Testis (tissue), 3 donors: ENCODE results near the gene IQSEC1. TPM values are rescaled to one million over a fixed set of nuclear protein-coding genes. Genes with fewer than 3 reads are reported as not detected.

ENCODE experiments used
- DNase-seq: peaks from one replicate; pipeline ENCODE4 v3.0.0-alpha.2; 2019
- H3K27ac ChIP-seq, 2 donors: fragments of 200-600 bp; sonication (generic); one replicate each; pipeline ENCODE4 v1.5.1; 2019
- H3K27me3 ChIP-seq: fragments of 200-600 bp; sonication (generic); one replicate; pipeline ENCODE4 v1.5.1; 2019
- H3K36me3 ChIP-seq: fragments of 200-600 bp; sonication (generic); one replicate; pipeline ENCODE4 v1.5.1; 2017; ENCODE audit warnings: low read depth; ENCODE audit errors: missing control alignments
- H3K4me1 ChIP-seq: fragments of 200-600 bp; sonication (generic); one replicate; pipeline ENCODE4 v1.5.1; 2019
- H3K4me3 ChIP-seq, 2 donors: fragments of 200-600 bp; sonication (generic); one replicate each; pipeline ENCODE4 v1.5.1; 2017 to 2019
- H3K9me3 ChIP-seq: fragments of 200-600 bp; sonication (generic); one replicate; pipeline ENCODE4 v1.5.1; 2017
- CTCF ChIP-seq, 3 experiments: fragments of 450-650 bp in 2 of 3; fragments of 200-600 bp in 1 of 3; sonication (generic) in 1 of 3; IDR thresholded peaks; one replicate each; pipeline ENCODE4 v1.5.1; 2016 to 2019; ENCODE audit warnings: antibody characterized with exemption in 3 of 3, mild to moderate bottlenecking in 2 of 3, moderate library complexity in 1 of 3
- POLR2A ChIP-seq: fragments of 450-650 bp; IDR thresholded peaks from one replicate; pipeline ENCODE4 v1.6.1; 2017; ENCODE audit warnings: antibody characterized with exemption, mild to moderate bottlenecking, moderate library complexity
- WGBS, 2 donors: methylation state at CpG; one replicate each; pipeline ENCODE4 v1.1.5; 2018; 5-methylcytosine and 5-hydroxymethylcytosine counted together
- intact Hi-C: fragments of 100-400 bp; cut with DNase I; formaldehyde crosslinking; loops from one replicate; pipeline ENCODE4 v1.15.1; 2023; ENCODE audit warnings: low total_unique reads
- polyA plus RNA-seq: library from polyadenylated mRNA; stranded (reverse); fragments of 350-450 nt; fragmentation: Illumina TruSeq; extraction: RNeasy Lipid Tissue Mini Kit (QIAGEN cat#74804); gene quantifications from one replicate; pipeline ENCODE4 v1.2.3, GENCODE V29; 2014; ENCODE audit warnings: low read depth, low replicate concordance; ENCODE audit not compliant: insufficient read depth
- total RNA-seq, 2 donors: library from RNA; depleted of rRNA; stranded (reverse); fragments of >200 nt; gene quantifications; one replicate each; pipeline ENCODE4 v1.2.3, GENCODE V29; 2016

The IQSEC1 gene
- total and polyA plus RNA-seq, 3 donors from 2014 or later = 32.9 to 89.4 (median 74.3) TPM

DNA sequence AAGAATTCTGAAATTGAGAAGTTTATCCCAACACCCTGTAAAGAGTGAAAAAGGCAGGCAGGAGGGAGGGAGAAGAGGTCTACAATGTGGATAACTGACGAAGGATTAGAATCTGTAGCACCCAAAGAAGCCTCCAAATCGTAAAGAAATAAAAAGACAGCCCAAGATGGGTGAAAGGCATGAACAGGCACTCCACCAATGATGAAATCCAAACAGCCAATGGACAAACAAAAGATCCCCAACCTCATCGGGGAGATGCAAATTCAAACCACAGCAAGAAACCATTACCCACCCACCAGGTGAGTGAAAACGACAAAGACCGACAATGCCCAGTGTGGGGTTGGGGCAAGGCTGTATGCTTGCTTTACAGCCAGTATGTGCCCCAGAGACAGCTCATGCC is 85.6 kb downstream of the IQSEC1 start:
- TF ChIP-seq POLR2A = no peak
- TF ChIP-seq CTCF (IDR thresholded peaks at IDR 0.05) = no peak
- Histone ChIP-seq H3K4me1 (peaks cover 3% of the 10 kb centered on the region), H3K36me3 (no peaks in the 10 kb centered on the region), H3K4me3 (no peak overlapping the region), H3K27ac (no peak overlapping the region), H3K27me3 (no peaks in the 10 kb centered on the region), H3K9me3 (no peaks in the 10 kb centered on the region)
- no peak for DNase-seq
- 91 to 94% methylated on average over 5 of the region's 5 CpGs for WGBS, 2 donors
- intact Hi-C loops = loop anchor here (10.0 kb wide), 1 partner anchor 113 kb away; no protein-coding TSS in a partner anchor

DNA sequence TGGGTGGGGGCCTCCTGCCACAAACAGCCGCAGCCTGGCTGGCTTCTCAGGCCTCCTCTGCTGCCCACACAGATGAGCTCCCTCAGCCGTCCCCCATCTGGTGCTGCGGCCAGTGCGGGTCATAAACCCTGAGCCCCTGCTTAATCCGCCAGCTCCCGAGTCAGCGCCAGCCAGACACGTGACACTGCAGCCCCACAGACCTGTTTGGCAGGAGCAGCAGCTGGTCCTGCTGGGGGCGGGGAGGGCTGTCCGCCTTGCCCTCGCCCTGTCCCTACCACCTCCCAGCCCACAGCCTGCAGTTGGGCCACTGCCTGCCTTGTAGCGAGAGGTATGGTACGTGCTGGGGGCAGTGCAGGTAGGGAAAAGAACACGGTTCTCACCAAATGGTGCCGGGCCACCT is 86.2 kb downstream of the IQSEC1 start:
- Histone ChIP-seq H3K36me3 (no peaks in the 10 kb centered on the region), H3K9me3 (no peaks in the 10 kb centered on the region), H3K4me1 (peaks cover 3% of the 10 kb centered on the region), H3K27me3 (no peaks in the 10 kb centered on the region), H3K27ac (no peak overlapping the region), H3K4me3 (no peak overlapping the region)
- TF ChIP-seq CTCF (IDR thresholded peaks at IDR 0.05) = no peak
- TF ChIP-seq POLR2A = no peak
- DNase-seq = no peak
- 84 to 96% methylated on average over 7 to 15 of the region's 15 CpGs for WGBS, 2 donors
- intact Hi-C loops = loop anchor here (10.0 kb wide), 1 partner anchor 112 kb away; no protein-coding TSS in a partner anchor

DNA sequence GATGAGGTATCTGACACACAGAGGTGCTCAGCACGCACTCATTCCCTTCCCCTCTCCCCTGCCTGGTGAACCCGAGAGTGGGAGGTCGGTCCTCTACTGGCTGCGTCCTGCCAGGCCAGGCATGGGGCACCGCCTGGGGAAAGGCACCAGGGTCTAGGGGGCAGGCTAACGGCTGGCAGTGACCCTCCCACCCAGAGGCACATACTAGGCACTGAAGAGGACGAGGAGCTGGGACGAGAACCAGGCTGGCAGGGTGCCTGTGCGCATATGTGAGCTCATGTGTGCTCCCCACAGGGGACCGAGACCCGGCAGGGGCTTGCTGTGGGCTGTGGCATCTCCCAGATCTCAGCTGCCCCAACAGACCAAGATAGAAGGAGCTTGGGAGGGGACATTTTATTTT is 86.7 kb downstream of the IQSEC1 start:
- peaks cover 3% of the 10 kb centered on the region for H3K4me1 ChIP-seq
- no peaks in the 10 kb centered on the region for H3K36me3 ChIP-seq
- no peaks in the 10 kb centered on the region for H3K9me3 ChIP-seq
- no peak for DNase-seq
- no peaks in the 10 kb centered on the region for H3K27me3 ChIP-seq
- 82 to 92% methylated on average over 3 to 11 of the region's 11 CpGs for WGBS, 2 donors
- H3K27ac ChIP-seq = no peak overlapping the region
- TF ChIP-seq CTCF (IDR thresholded peaks at IDR 0.05) (no peak), POLR2A (no peak)
- no peak overlapping the region for H3K4me3 ChIP-seq
- intact Hi-C loops = loop anchor here (10.0 kb wide), 1 partner anchor 112 kb away; no protein-coding TSS in a partner anchor

DNA sequence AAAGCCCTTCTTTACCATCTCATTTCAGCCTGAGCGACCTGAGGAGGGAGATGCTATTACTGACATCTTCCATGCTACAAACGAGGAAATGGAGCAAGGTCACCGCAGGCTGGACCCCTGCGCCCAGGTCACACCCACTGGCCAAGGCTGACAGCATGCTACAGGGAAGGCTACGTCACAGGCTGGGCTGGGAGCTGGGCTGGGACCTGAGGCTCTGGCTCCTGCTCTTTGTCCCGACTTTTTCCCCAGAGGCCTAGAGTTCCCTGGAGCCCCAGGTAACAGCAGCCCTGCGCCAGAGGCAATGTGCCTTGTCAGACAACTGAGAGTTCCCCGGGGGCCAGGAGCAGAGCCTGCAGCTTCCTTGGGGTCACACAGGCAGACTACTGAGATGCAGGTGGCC is 87.2 kb downstream of the IQSEC1 start:
- Histone ChIP-seq H3K27ac (no peak overlapping the region), H3K36me3 (no peaks in the 10 kb centered on the region), H3K4me1 (peaks cover 3% of the 10 kb centered on the region), H3K27me3 (no peaks in the 10 kb centered on the region), H3K4me3 (no peak overlapping the region), H3K9me3 (no peaks in the 10 kb centered on the region)
- no peak for DNase-seq
- intact Hi-C loops = loop anchor here (10.0 kb wide), 1 partner anchor 111 kb away; no protein-coding TSS in a partner anchor
- whole genome bisulfite sequencing, 2 donors = 86 to 89% methylated on average over 7 to 8 of the region's 8 CpGs
- TF ChIP-seq POLR2A (no peak), CTCF (IDR thresholded peaks at IDR 0.05) (no peak)

- 76 to 77% methylated on average over 3 to 6 of the region's 6 CpGs for WGBS, 2 donors
- Histone ChIP-seq H3K4me1 (peaks cover 3% of the 10 kb centered on the region), H3K36me3 (no peaks in the 10 kb centered on the region), H3K4me3 (no peak overlapping the region), H3K27ac (no peak overlapping the region), H3K27me3 (no peaks in the 10 kb centered on the region), H3K9me3 (no peaks in the 10 kb centered on the region)
- intact Hi-C loops = loop anchor here (10.0 kb wide), 1 partner anchor 110 kb away; no protein-coding TSS in a partner anchor
- no peak for DNase-seq
- no peak for TF ChIP-seq CTCF (IDR thresholded peaks at IDR 0.05)
- TF ChIP-seq POLR2A = no peak
Measured at GRCh38 chr3:12985148-12985547, 88.1 kb downstream of the IQSEC1 start.
